Measurements from ENCODE around the gene PRDX5.

- TF ChIP-seq ELF4 (CRISPR knock-in tag; IDR thresholded peaks at IDR 0.05; ENCODE audit: low read depth) (no peak), CTCF (IDR thresholded peaks at IDR 0.05) (no peak), GRHL2 (CRISPR knock-in tag; IDR thresholded peaks at IDR 0.05; ENCODE audit: insufficient replicate concordance, severe bottlenecking) (no peak)
Measured at GRCh38 chr11:64347193-64347867, 29.4 kb downstream of the PRDX5 start.
